B cell (primary cell): ENCODE measurements around the gene FCF1. TPM values are rescaled to one million over a fixed set of nuclear protein-coding genes. Genes with fewer than 3 reads are reported as not detected.

Source experiments
- ATAC-seq: fragments of 200-7000 bp; cut with Tn5 transposase; one replicate; pipeline ENCODE4 v1.10.0; 2021; ENCODE audit warnings: low read depth, mild to moderate bottlenecking, moderate number of reproducible peaks, moderate library complexity
- CTCF ChIA-PET: fragments of 350-600 bp; sonication (Branson Sonifier 250); formaldehyde crosslinking; loops from one replicate; lab custom pipeline; 2021; ENCODE audit warnings: antibody characterized with exemption, inconsistent platforms; lab: Charles Lee
- POLR2A ChIA-PET: fragments of 350-600 bp; sonication (Branson Sonifier 250); formaldehyde crosslinking; loops from one replicate; lab custom pipeline; 2021; ENCODE audit warnings: antibody characterized with exemption; lab: Charles Lee
- DNase-seq: peaks from one replicate; pipeline ENCODE4 v3.0.0; 2013
- H2AFZ ChIP-seq: 2 replicates; pipeline ENCODE4 v1.6.1; 2012; ENCODE audit warnings: mild to moderate bottlenecking, low read depth, low read length; ENCODE audit not compliant: insufficient read depth, poor library complexity, severe bottlenecking
- H3K27ac ChIP-seq, 2 donors: 1 replicate in 1 of 2; 2 replicates in 1 of 2; pipeline ENCODE4 v1.5.1; 2012 to 2013; ENCODE audit warnings: low read length in 2 of 2, mild to moderate bottlenecking in 2 of 2, moderate library complexity in 1 of 2
- H3K27me3 ChIP-seq, 4 experiments: fragments of 200-600 bp in 1 of 4; sonication (generic) in 1 of 4; replicated peaks in 1 of 4; 1 replicate in 2 of 4; 2 replicates in 2 of 4; pipeline versions ENCODE4 v1.6.1 to v1.7.0; 2013 to 2016; ENCODE audit warnings: low read length in 3 of 4, mild to moderate bottlenecking in 2 of 4, mixed read lengths in 1 of 4, moderate library complexity in 1 of 4; ENCODE audit not compliant: insufficient read depth in 4 of 4, control insufficient read depth in 3 of 4; ENCODE audit errors: control extremely low read depth in 1 of 4
- H3K36me3 ChIP-seq, 2 experiments: replicated peaks in 1 of 2; 1 replicate in 1 of 2; 2 replicates in 1 of 2; pipeline versions ENCODE4 v1.6.1 to v1.7.1; 2013; ENCODE audit warnings: low read length in 1 of 2; ENCODE audit not compliant: insufficient read depth in 2 of 2, control insufficient read depth in 1 of 2; ENCODE audit errors: control extremely low read depth in 1 of 2, extremely low read depth in 1 of 2
- H3K4me1 ChIP-seq, 2 donors: fragments of 200-600 bp in 1 of 2; sonication (generic) in 1 of 2; 1 replicate in 1 of 2; 2 replicates in 1 of 2; pipeline versions ENCODE4 v1.5.1 to v1.6.1; 2013 to 2017; ENCODE audit warnings: low read length in 2 of 2; ENCODE audit not compliant: control insufficient read depth in 2 of 2, insufficient read depth in 2 of 2
- H3K4me2 ChIP-seq: replicated peaks from 2 replicates; pipeline ENCODE3; 2012; ENCODE audit warnings: mild to moderate bottlenecking, low read depth, low read length; ENCODE audit not compliant: poor library complexity, severe bottlenecking
- H3K4me3 ChIP-seq, 5 experiments: fragments of 200-600 bp in 1 of 5; sonication (generic) in 1 of 5; 1 replicate in 3 of 5; 2 replicates in 2 of 5; pipeline versions ENCODE4 v1.5.1 to v1.7.0; 2011 to 2016; ENCODE audit warnings: low read length in 4 of 5, mild to moderate bottlenecking in 4 of 5, low read depth in 2 of 5, control low read depth in 1 of 5, moderate library complexity in 1 of 5; ENCODE audit not compliant: insufficient read depth in 1 of 5; ENCODE audit errors: control extremely low read depth in 1 of 5, extremely low read depth in 1 of 5
- H3K79me2 ChIP-seq: fragments of 200-600 bp; sonication (generic); one replicate; pipeline ENCODE4 v1.6.0; 2016; ENCODE audit warnings: low read length; ENCODE audit not compliant: control insufficient read depth, insufficient read depth
- H3K9ac ChIP-seq: fragments of 200-600 bp; sonication (generic); 2 replicates; pipeline ENCODE4 v1.6.1; 2017; ENCODE audit warnings: mild to moderate bottlenecking, low read length, moderate library complexity
- H3K9me3 ChIP-seq, 3 donors: one replicate each; pipeline versions ENCODE4 v1.6.1 to v1.7.1; 2013; ENCODE audit warnings: low read length in 2 of 3; ENCODE audit not compliant: control insufficient read depth in 2 of 3, insufficient read depth in 1 of 3; ENCODE audit errors: control extremely low read depth in 1 of 3
- H4K20me1 ChIP-seq: 2 replicates; pipeline ENCODE4 v1.6.0; 2012; ENCODE audit warnings: mild to moderate bottlenecking, low read length; ENCODE audit not compliant: insufficient read depth, control insufficient read depth, poor library complexity, severe bottlenecking
- H3K27ac Mint-ChIP-seq: one replicate; pipeline ENCODE4 v1.8.0; 2021; ENCODE audit warnings: mixed read lengths
- H3K27me3 Mint-ChIP-seq: one replicate; pipeline ENCODE4 v1.8.0; 2021; ENCODE audit warnings: mixed read lengths
- H3K4me1 Mint-ChIP-seq: one replicate; pipeline ENCODE4 v1.8.0; 2021; ENCODE audit warnings: mixed read lengths
- H3K4me3 Mint-ChIP-seq: one replicate; pipeline ENCODE4 v1.8.0; 2021; ENCODE audit warnings: mixed read lengths
- H3K9me3 Mint-ChIP-seq: one replicate; pipeline ENCODE4 v1.8.0; 2022; ENCODE audit warnings: mixed read lengths; ENCODE audit not compliant: insufficient read depth
- EZH2 ChIP-seq: IDR thresholded peaks from 2 replicates; pipeline ENCODE4 v1.6.1; 2012; ENCODE audit warnings: borderline replicate concordance, low read depth, mild to moderate bottlenecking, moderate library complexity, low read length; ENCODE audit not compliant: insufficient read depth, poor library complexity, severe bottlenecking
- WGBS: methylation state at CpG from one replicate; pipeline ENCODE4 v1.1.5; 2013; ENCODE audit warnings: missing lambda C conversion rate; ENCODE audit not compliant: insufficient coverage; 5-methylcytosine and 5-hydroxymethylcytosine counted together
- intact Hi-C: fragments of 100-400 bp; cut with micrococcal nuclease; formaldehyde crosslinking; loops from one replicate; pipeline ENCODE4 v1.10.0; 2022
- polyA plus RNA-seq: library from polyadenylated mRNA; depleted of rRNA; stranded (reverse); fragments of >200 nt; gene quantifications from 2 replicates; pipeline ENCODE4 v1.2.3, GENCODE V29; 2012
- total RNA-seq, 2 donors: library from RNA; stranded (reverse); fragments of 120-200 nt in 1 of 2; gene quantifications; 1 replicate in 1 of 2; 2 replicates in 1 of 2; pipeline versions ENCODE4 v1.2.3 to v1.2.4, GENCODE V29; 2013 to 2022
- TF ChIP-seq, protein P1 (sequence below): fragments of 200-600 bp; IDR thresholded peaks from one replicate; pipeline ENCODE4 v1.8.0; 2022; ENCODE audit warnings: antibody characterized with exemption, mild to moderate bottlenecking

The FCF1 gene
- total and polyA plus RNA-seq, 2 donors (not counting 1 experiment from before 2014, with no cell fraction given) = 21.1 to 41.6 TPM

DNA sequence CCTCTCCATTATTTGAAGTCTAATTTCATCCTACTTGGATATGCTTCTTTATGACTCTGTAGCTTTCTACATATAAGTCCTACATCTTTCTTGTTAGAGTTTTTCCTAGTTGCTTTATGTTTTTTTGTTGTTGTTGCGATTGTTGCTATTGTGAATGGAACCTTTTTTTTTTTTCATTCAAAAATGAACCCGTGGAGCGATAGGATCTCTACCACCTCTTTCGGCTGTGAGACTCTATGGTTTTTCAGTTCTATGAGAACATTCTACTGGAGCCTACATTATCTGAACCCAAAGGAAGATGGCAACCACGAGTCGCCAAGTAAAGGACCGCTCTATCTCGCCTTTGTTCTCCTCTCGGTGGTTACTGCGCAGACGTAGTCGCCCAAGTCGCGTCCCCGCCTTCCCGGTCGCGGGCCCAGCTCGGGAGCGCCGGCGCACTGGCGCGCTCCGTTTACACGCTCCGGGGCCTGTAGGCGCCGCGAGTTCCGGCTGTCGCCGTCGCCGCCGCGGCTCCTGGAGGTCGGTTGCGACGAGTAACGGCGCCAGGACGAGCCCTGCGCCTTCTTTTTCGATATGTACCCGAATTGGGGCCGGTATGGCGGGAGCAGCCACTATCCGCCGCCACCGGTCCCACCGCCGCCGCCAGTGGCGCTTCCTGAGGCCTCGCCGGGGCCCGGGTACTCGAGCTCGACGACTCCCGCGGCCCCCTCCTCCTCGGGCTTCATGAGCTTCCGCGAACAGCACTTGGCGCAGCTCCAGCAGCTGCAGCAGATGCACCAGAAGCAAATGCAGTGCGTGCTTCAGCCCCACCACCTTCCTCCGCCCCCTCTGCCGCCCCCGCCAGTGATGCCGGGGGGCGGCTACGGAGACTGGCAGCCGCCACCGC is 50.2 kb downstream of the FCF1 start, which contains the start of gene YLPM1:
Gene YLPM1, plus strand, starts transcription at position 400 of the 886 bp plus-strand sequence. Its CDS starts 174 bp downstream, at position 574.
- Histone ChIP-seq H3K9ac (peak within 1 kb of the TSS; percentile 98), H4K20me1 (peaks cover 5% of the 10 kb centered on the region), H3K9me3 (no peaks in the 10 kb centered on the region), H3K27ac (peak within 1 kb of the TSS; percentile 88 to 95), H3K4me1 (peaks cover 38 to 46% of the 10 kb centered on the region in 2 donors), H3K4me2 (peak within 1 kb of the TSS; percentile 84), H3K4me3 (peak within 1 kb of the TSS; percentile 61 to 98 (median 94)), H3K36me3 (peaks cover 3% of the 10 kb centered on the region in 2 experiments), H2AFZ (peak within 1 kb of the TSS; percentile 83), H3K27me3 (no peaks in the 10 kb centered on the region), H3K79me2 (peaks cover 68% of the 10 kb centered on the region)
- ATAC-seq = peak; percentile 93
- TF ChIP-seq EZH2 = no peak
- TF ChIP-seq, protein P1, sequence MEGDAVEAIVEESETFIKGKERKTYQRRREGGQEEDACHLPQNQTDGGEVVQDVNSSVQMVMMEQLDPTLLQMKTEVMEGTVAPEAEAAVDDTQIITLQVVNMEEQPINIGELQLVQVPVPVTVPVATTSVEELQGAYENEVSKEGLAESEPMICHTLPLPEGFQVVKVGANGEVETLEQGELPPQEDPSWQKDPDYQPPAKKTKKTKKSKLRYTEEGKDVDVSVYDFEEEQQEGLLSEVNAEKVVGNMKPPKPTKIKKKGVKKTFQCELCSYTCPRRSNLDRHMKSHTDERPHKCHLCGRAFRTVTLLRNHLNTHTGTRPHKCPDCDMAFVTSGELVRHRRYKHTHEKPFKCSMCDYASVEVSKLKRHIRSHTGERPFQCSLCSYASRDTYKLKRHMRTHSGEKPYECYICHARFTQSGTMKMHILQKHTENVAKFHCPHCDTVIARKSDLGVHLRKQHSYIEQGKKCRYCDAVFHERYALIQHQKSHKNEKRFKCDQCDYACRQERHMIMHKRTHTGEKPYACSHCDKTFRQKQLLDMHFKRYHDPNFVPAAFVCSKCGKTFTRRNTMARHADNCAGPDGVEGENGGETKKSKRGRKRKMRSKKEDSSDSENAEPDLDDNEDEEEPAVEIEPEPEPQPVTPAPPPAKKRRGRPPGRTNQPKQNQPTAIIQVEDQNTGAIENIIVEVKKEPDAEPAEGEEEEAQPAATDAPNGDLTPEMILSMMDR = peak; percentile 73
- DNase-seq = peak; percentile 98
- under 1% methylated on average over 75 of the region's 76 CpGs for WGBS
- peak within 1 kb of the TSS; percentile 98 for H3K27ac Mint-ChIP-seq
- H3K27me3 Mint-ChIP-seq = no peaks in the 10 kb centered on the region
- POLR2A ChIA-PET = interaction anchor here (0.7 to 1.2 kb wide), 3 partner anchors 50 to 909 kb away, joined by 3 to 4 read pairs (median 3); partner anchors contain the start of genes AREL1 and FCF1
- peaks cover 52% of the 10 kb centered on the region for H3K4me1 Mint-ChIP-seq
- H3K4me3 Mint-ChIP-seq = peak within 1 kb of the TSS; percentile 93
- CTCF ChIA-PET = interaction anchor here (0.9 to 2.7 kb wide), 8 partner anchors 9 to 798 kb away, joined by 3 to 12 read pairs (median 4); partner anchors contain the start of genes AREL1, FCF1 and LTBP2
- intact Hi-C loops = loop anchor here (1.0 to 5.0 kb wide), 6 partner anchors 50 to 1706 kb away; partner anchors contain the start of genes ALDH6A1, AREL1, DLST and FCF1
- no peaks in the 10 kb centered on the region for H3K9me3 Mint-ChIP-seq
